NCI-H526 treated with DMSO at 0.1 percent for 48 hours (cell line): ENCODE measurements around the gene INTS11.

Source experiments
- DNase-seq: peaks from one replicate; lab custom pipeline; 2025; lab: John Stamatoyannopoulos, UW

Gene INTS11

DNA sequence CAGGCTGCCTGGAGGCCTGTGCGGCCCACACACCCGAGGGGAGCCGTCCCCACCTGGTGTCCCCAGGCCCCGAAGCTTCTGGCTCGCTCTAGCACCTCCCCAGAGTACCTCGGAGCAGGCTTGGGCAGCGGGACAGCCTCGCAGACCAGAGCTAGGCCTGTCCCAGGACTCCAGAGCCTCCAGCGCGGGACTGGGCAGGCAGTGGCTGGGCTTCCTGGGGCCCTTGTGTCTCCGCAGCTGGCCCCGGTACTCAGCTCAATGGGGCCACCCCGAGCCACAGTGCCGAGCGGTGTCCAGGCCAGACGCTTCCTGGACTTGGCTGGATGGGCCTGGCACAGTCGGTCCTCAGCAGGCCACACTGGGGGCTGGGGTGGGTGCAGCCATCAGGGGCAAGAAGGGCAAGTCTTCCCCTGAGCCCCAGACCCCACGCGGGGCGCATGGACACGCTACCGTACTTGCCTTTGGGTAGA, 39.3 kb downstream of the INTS11 start:
- DNase-seq = no peak

DNA sequence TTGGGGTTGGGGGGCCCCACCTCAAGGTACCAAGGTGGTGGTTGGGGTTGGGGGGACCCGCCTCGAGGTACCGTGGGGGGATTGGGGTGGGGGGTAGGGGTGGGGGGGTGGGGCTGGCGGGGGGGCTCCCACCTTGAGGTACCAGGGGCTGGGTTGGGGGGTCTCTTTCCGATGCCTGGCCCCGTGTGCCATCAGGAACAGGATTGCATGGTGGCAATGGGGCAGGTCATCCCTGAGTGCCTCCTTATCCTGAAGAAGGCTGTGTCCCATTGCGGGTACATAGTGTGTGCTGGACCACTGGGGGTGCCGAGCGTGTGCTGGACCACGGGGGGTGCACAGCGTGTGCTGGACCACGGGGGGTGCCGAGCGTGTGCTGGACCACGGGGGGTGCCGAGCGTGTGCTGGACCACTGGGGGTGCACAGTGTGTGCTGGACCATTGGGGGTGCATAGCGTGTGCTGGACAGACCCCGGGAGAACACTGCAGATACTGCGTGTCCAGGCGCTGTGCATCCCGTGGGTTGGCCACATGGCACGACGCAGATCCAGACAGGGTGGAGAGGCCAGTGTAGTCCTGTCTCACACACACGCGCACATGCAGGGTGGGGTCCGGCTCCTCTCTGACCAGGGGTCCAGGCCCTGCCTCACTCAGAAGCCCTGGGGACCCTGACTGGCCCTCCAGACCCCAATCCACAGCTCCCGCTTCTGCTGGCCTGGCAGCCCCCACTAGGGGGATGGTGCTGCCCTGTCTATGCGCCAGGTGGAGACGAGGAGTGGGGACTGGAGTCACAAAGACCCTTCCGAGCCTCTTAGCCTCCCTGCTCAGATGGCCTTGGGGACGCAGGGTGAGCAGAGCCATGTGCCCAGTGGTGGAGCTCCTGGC, 40.0 kb downstream of the INTS11 start:
- DNase-seq = no peak

DNA sequence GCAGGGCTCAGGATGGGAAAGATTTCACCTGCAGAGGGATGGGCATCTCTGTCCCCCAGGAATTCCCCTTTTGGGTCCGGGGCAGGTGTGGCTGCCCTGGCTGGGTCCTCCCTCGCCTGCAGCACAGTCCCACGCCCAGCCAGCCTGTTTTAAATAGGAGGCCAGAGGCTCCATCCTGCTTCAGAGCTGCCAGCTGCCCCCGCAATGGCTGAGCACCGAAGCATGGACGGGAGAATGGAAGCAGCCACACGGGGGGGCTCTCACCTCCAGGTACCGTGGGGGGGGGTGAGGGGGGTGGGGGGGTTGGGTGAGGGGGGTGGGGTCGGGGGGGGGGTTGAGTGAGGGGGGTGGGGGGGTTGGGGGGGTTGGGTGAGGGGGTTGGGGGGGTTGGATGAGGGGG, 40.6 kb downstream of the INTS11 start:
- peak; percentile 10 for DNase-seq

DNA sequence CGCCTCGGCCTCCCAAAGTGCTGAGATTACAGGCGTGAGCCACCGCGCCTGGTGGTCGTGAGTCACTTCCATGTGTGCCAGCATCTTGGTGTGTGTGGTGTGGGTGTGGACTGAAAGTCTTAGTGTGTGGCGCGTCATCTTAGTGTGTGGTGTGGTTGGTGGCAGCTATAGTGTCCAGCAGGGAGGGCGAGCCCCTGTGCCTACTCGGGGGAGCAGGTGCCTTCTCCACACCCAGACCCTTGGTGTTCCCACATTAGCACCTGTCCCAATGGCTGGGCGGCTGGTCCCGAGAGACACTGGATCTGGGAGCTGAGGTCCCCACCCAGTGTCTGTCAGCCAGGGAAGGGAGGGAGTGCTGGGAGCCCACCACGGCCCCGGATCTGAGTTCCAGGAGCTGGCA, 41.5 kb downstream of the INTS11 start:
- no peak for DNase-seq

DNA sequence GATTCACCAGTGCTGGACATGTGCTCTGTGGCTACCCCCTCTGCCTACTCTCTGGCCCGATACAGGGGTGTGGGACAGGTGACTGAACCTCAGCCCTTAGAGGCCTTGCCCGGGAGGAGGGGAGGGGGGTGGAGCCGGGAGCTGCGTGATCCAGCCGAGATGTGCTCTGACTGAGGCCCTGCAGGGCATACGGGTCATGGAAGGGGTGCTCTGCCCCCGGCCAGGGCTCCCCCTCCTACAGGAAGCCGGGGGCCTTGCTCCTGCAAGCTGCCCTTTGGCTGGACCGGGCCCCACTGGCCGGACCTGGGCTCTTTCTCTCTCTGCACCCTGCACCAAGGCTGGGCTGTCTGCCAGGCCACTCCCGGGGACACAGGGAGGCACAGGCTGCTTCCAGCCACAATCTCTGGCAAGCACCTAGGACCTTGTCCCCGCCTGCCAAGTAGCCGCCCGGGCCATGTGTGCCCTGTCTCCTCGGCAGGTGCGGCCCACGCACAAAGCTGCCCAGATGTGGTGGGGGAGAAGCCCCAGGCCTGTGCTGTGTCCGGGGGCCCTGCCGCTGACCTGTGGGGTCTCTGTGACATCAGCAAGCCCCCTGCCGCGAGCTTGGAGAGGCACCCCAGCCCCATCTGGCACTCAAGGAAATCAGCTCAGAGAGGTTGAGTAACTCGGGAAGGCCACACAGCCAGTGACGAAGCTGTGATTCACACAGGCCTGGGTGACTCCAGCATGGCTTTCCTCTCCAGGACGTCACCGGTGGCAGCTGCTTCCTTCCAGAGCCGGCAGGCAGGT, 42.7 kb downstream of the INTS11 start:
- no peak for DNase-seq

DNA sequence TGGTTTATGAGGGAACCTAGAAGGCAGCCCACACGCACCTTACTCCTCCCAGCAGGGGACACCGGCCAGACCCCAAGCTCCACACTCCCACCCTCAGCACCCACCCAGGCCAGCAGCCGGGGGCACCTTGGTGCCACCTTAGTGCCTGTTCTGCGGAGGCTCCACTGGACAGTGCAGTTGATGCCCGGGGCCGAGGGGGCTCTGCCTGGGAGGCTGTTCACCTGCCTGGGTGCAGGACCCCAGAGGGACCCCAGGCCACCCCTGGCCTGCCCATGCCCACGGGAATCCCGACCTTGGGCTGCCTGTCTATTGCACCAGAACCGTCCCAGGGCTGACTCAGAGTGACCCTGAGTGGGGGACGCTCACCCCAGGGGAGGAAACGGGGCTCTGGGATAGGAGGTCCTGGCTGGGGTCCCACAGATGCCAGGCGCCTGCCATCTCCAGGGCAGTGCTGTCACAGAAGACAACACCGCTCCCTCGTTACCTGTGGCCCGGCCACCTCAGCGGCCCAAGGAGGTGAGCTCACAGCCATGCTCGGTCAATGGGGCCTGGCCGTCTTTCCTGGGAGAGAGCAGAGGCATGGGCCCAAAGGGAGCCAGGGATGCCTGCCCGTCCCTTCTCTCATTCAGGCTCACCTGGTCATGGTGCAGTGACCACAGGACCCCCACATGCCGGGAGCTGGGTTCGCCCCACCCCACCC, 43.5 kb downstream of the INTS11 start:
- no peak for DNase-seq

DNA sequence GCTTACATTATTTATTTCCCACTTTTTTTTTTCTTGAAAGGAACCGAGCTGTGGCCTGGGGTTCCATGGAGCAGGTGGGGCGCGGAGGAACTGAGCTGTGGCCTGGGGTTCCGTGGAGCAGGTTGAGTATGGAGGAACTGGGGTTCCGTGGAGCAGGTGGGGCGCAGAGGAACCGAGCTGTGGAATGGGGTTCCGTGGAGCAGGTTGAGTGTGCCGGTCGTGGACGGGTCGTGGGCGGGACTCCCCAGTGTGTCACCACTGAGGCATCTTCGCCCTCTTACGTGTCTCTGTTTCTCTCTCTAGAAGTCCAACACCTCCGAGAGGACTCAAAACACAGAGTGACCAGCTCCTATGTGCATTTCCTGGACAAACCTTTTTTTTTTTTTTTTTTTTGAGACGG, 45.4 kb downstream of the INTS11 start:
- no peak for DNase-seq

DNA sequence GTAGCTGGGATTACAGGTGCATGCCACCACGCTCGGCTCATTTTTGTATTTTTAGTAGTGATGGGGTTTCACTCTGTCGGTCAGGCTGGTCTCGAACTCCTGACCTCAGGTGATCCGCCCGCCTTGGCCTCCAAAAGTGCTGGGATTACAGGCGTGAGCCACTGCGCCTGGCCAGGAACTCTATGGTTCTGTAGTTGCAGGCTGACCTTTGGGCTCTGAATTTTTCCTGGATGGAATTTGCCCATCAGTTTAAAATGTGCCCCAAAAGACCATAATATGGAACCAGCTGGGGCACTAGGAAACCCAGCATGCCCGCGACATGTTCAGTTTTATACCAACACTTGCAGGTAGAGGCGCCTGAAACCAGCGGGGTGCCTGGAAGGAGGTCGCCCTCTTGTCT, 45.8 kb downstream of the INTS11 start:
- DNase-seq = no peak

DNA sequence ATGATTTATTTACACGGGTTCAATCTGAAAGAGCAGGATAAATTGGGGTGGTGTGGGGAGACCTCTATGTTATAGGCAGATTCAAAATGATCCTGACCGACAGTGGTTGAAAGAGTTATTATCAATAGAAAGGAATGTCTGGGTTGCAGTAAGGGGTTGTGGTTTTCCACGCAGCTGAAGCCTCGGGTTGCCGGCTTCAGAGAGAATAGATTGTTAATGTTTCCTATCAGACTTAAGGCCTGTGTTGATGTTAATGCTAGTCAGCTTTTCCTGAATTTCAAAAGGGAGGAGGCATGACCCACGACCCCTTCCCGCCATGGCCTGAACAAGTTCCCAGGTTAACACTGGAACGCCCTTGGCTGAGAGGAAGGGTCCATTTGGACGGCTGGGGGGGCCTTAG, 48.6 kb downstream of the INTS11 start:
- DNase-seq = no peak

DNA sequence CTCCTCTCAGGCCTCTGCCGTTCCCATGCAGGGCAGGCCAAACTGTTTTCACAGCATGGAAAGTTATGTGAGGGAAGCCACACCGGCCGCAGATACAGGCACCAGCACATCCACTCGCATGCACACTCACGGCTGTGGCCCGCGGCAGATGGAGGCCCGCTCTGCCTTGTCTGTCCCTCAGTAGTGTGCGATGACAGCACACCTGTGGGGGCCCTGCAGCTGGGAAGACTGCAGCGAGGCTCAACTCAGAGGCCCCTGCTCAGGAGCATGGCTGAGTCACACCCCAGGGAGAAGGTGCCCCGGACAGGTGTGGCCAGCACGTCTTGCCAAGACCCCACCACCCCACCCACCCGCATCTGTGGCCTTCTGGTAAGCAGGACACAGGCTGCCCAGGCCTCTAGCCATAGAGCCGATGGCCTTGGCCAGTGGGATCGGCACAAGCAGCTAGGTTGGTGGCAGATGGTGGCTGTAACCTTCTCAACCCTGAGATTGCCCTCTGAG, 49.5 kb downstream of the INTS11 start:
- DNase-seq = no peak

DNA sequence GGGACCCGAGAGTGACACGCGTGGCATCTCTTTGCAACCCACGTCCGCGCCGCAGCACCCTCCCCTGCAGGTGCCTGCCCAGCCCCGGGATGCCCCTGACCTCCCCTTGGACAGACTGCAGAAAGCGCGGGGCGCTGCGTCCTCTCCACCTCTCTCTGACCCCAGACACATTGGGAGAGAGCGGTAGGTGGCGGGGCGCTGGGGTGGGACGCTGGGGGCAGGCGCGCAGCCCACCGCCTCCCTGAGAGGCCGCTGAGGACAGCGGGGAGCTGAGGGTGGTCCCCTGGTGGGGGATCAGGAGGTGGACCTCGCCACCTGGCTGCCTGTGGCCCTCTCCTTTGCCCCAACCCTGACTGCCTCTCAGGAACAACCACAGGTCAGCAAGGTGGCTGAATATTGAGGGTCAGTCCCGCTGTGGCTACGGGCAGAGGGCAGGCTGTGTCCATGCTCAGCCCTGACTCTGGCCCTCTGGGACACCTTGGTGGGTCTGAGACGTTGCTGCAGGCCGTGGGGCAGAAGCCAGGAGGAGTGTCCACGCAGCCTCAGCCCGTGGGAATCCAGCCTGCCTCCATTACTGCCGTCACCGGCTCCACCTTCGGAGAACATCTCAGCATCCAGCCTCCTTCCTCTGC, 50.0 kb downstream of the INTS11 start:
- no peak for DNase-seq

DNA sequence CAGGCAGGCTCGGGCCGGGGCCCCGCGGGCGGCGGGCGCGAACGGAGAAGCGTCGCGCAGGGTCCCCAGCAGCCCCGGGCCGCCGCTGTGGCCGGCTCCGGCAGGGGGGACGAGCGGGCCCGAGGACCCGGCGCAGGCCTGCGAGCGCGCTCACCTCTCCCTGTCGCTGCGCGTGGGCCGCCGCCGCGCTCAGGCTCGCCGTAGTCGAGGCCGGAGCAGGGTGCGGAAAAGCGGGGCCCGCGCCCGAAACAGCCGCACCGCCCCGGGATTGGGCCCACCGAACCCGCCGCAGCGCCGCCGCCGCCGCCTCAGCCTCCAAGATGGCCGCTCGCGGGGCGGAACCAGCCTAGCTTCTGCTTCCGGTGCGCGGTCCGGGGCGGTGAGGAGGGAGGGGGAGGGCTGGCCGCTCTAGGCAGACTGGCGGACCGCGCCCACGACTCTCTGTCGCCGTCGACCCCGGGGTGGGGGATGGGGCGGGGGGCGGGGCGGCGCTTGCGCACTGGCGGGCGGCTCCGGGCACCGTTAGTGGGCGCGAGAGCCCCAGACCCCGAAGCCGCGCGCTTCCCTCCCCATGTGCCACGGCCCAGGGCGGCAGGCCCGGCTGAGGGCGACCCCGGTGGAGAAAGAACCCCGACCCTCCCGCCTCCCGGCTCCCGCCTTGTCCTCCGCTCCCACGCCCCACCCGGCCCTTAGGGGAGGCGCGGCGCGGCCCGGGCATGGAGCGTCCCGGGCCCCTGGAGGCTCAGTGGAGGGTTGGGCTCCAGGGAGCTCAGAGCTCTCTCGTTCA, 50.8 kb downstream of the INTS11 start, which contains the start of gene UBE2J2:
Gene UBE2J2 (minus strand): TSS at position 343 of the 787 bp plus-strand sequence. CDS start 5,862 bp downstream, outside the sequence.
- peak; percentile 69 for DNase-seq

DNA sequence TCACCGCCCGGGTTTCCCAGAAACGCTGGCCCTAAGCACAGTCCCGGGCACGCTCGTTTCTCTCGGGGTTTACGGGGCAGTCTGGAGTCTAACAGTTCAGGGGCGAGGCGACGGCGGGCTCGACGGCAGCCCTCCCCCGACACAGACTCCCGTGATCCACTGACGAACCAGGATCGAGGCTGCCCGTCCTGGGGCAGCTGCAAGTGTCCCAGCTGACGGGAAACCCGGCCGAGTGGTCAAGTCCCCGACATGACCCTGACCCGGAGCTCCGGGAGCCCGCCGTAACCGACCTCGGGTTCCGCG, 51.3 kb downstream of the INTS11 start:
- no peak for DNase-seq

DNA sequence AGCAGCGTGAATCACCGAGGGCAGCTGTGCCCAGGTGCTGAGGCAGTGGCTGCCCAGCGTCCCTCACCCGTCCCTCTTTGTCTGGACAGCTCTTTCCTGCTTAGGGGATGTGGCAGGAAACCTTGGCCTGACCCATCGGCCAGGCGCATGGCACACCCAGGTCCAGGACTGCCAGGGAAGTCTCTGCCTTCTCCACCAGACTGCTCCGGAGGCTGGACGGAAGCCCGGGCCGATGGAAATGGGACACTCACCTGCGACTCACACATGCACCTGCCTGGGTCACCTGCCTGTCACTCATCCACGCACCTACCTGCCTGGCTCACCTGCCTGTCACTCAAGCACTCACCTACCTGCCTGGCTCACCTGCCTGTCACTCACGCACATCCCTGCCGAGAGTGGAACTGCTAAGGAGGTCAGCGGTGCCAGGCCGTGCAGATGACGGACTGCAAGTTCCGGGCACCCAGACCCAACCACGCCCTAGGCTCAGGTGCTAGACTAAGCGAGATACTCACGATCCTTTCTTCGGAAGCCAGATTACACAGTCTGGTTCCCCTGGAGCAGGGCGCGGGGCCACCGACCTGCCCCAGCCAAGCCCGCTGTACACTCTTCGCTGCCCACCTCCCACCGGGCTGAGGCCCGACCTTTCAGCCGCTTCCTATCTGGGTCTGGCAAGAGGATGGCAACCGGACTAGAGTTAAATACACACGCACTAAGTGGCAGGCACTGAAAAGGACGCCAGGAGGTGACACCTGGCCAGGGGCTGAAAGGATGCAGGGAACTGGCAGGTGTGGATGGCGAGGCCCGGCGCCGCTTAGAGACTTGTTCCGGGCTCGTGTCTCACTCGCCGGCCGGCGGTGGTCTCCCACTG, 51.9 kb downstream of the INTS11 start:
- DNase-seq = no peak

DNA sequence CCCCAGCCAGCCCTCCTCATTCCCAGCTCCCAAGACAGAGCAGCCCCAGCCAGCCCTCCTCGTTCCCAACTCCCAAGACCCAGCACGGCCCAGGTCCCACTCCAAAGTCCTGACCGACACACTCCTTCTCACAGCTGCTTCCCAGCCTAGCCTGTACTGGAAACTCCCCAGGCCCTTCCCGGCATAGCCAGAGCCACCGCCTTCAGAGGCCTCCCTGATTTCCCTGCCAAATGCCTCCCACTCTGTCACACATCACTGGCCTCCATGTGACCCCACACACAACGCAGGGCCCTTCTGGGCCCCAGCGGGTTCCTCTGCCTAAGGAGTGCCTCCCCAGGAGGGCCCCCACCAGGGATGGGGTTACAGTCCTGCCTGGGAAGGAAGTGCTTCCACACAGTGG, 53.6 kb downstream of the INTS11 start:
- DNase-seq = no peak

DNA sequence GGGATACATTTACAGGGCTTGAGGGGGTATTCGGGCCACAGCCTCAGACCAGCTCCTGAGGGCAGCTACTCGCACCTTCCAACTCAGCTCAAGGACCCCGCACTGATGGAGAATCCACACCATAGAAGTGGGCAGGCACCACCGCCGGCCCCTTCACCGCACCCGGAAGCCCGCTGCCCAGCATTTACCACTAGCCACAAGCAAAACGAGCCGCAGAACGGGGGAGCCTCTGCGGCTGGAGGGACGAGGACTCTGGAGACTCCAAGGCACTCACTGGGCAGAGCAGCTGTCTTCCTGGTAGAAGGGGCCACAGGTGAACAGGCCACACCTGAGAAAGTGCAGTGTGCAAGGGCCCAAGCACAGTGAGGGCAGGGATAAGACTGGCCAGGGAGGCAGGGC, 56.2 kb downstream of the INTS11 start:
- DNase-seq = no peak

DNA sequence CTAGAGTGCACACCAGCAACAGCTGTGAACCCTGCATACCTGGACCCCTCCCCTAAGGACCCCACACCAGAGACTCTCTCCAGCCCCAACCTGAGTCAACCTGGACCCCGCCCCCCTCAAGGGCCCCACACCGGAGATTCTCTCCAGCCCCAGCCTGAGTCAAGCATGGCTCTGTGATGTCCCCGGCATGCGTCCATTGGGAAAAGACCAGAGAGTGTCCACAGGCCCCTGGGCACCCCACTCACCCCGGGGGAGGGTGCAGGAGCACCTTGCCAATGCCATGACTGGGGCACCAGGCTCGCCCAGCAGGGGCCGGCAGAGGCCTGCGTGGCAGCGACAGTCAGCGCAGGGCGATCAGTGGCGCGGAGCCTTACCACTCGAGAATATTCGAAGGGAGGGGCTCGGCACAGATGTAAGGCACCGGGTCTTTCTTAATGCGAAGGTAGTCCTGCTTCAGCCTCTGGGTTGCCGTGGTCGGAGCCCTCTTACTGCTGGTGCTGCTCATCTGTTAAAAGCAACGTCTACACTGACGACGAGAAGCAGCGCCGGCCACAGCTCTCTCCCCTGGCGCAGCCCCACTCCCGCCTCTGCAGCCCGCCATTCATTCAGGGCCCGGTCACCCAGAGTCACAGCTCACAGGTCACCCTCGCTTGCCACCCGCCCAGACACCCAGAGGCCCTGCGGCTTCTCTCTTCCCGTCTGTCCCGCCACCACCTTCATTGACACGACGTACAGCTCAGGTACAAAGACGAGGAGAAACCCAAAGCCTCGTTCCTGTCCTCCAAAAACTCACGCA, 56.8 kb downstream of the INTS11 start:
- DNase-seq = no peak

DNA sequence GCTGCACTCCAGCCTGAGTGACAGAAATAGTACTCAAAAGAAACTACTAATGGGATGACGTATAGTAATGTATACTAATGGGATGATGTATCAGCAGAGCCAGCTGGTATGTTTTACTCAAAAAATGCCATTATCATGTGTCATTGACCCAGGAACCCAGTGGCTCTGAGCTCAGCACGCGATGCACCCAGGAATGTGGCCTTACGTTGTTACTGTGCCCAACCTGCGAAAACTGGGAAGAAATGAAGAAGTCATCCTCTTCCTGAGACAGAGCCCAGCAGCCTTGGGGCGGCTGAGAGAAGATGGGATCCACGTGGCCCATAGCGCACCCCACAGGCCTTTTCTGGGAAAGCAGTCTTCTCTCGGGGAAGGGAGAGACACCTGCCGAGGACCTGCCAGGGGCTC, 59.6 kb downstream of the INTS11 start:
- no peak for DNase-seq

DNA sequence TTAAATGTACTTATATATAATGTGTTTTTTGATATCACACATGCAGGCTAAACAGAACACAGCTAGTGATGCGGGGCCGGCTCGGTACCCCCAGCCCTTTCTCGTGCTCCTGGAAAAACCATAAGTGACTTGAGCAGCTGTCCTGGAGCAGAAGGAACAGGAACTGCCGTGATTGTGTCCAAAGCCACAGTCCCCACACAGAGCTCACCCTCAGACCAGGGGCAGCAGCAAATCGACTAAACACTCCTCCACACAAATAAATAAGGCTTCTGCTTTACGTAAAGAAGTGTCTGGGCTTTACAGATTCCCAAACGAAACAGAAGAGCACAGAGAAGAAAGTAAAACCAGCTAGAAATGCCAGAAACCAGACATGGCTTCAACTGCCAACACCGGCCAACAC, 60.4 kb downstream of the INTS11 start:
- no peak for DNase-seq
